Measurements from ENCODE around the gene ARHGEF37. TPM values are rescaled to one million over a fixed set of nuclear protein-coding genes. Genes with fewer than 3 reads are reported as not detected.
A peak's percentile ranks its signal among the peaks of the same experiment; 100 is the strongest.

Gene ARHGEF37
- total RNA-seq, 1 experiment from 2014 or later = 16.1 TPM

GRCh38 chr5:149652697-149653096, 71.4 kb downstream of the ARHGEF37 start:
- H3K27me3 Mint-ChIP-seq (ENCODE audit: unreplicated experiment) = peaks cover 39% of the 10 kb centered on the region
- CTCF ChIA-PET = no interaction called here
- H3K4me1 Mint-ChIP-seq (ENCODE audit: low read depth, unreplicated experiment) = no peaks in the 10 kb centered on the region
- no TSS peak for BruUV-seq (replicated peaks)
- H3K9me3 Mint-ChIP-seq (ENCODE audit: low read depth, unreplicated experiment) = no peaks in the 10 kb centered on the region
- DNase-seq = no peak
- TF ChIP-seq CTCF (IDR thresholded peaks at IDR 0.05; ENCODE audit: unreplicated experiment) = no peak
- no peak overlapping the region for H3K4me3 Mint-ChIP-seq (ENCODE audit: low read depth, unreplicated experiment)
- intact Hi-C loops (cut with micrococcal nuclease; ENCODE audit: unreplicated experiment) = no loop called here
- peaks cover 10% of the 10 kb centered on the region for H3K36me3 Mint-ChIP-seq (ENCODE audit: insufficient read depth, unreplicated experiment)
- H3K27ac Mint-ChIP-seq (ENCODE audit: unreplicated experiment) = no peak overlapping the region

- H3K36me3 Mint-ChIP-seq (ENCODE audit: insufficient read depth, unreplicated experiment) = peaks cover 4% of the 10 kb centered on the region
- H3K27me3 Mint-ChIP-seq (ENCODE audit: unreplicated experiment) = peaks cover 43% of the 10 kb centered on the region
- no peak overlapping the region for H3K4me3 Mint-ChIP-seq (ENCODE audit: low read depth, unreplicated experiment)
- intact Hi-C loops (cut with micrococcal nuclease; ENCODE audit: unreplicated experiment) = no loop called here
- H3K9me3 Mint-ChIP-seq (ENCODE audit: low read depth, unreplicated experiment) = no peaks in the 10 kb centered on the region
- no peak overlapping the region for H3K27ac Mint-ChIP-seq (ENCODE audit: unreplicated experiment)
- no peak for TF ChIP-seq CTCF (IDR thresholded peaks at IDR 0.05; ENCODE audit: unreplicated experiment)
- H3K4me1 Mint-ChIP-seq (ENCODE audit: low read depth, unreplicated experiment) = no peaks in the 10 kb centered on the region
- no peak for DNase-seq
- no TSS peak for BruUV-seq (replicated peaks)
- CTCF ChIA-PET = interaction anchor here (0.7 to 1.0 kb wide), 2 partner anchors 14 to 53 kb away, joined by 3 to 5 read pairs; no protein-coding TSS in a partner anchor
These were observed 72.9 kb downstream of the ARHGEF37 start for GRCh38 chr5:149654231-149654630.

- peaks cover 4% of the 10 kb centered on the region for H3K36me3 Mint-ChIP-seq (ENCODE audit: insufficient read depth, unreplicated experiment)
- DNase-seq = no peak
- intact Hi-C loops (cut with micrococcal nuclease; ENCODE audit: unreplicated experiment) = no loop called here
- no peaks in the 10 kb centered on the region for H3K9me3 Mint-ChIP-seq (ENCODE audit: low read depth, unreplicated experiment)
- CTCF ChIA-PET = interaction anchor here (0.7 kb wide), 1 partner anchor 52 kb away, joined by 3 read pairs; no protein-coding TSS in a partner anchor
- BruUV-seq (replicated peaks) = no TSS peak
- no peak overlapping the region for H3K4me3 Mint-ChIP-seq (ENCODE audit: low read depth, unreplicated experiment)
- H3K4me1 Mint-ChIP-seq (ENCODE audit: low read depth, unreplicated experiment) = no peaks in the 10 kb centered on the region
- H3K27ac Mint-ChIP-seq (ENCODE audit: unreplicated experiment) = no peak overlapping the region
- H3K27me3 Mint-ChIP-seq (ENCODE audit: unreplicated experiment) = peaks cover 43% of the 10 kb centered on the region
- TF ChIP-seq CTCF (IDR thresholded peaks at IDR 0.05; ENCODE audit: unreplicated experiment) = no peak
These were observed 73.7 kb downstream of the ARHGEF37 start for GRCh38 chr5:149654883-149655505.

- intact Hi-C loops (cut with micrococcal nuclease; ENCODE audit: unreplicated experiment) = loop anchor here (1.0 kb wide), 1 partner anchor 172 kb away; no protein-coding TSS in a partner anchor
- CTCF ChIA-PET = interaction anchor here (0.7 to 1.7 kb wide), 11 partner anchors 11 to 171 kb away, joined by 3 to 11 read pairs (median 4); no protein-coding TSS in a partner anchor
- peak; percentile 71 for DNase-seq
- peak; percentile 89 for TF ChIP-seq CTCF (IDR thresholded peaks at IDR 0.05; ENCODE audit: unreplicated experiment)
- no peaks in the 10 kb centered on the region for H3K4me1 Mint-ChIP-seq (ENCODE audit: low read depth, unreplicated experiment)
- H3K27ac Mint-ChIP-seq (ENCODE audit: unreplicated experiment) = no peak overlapping the region
- H3K4me3 Mint-ChIP-seq (ENCODE audit: low read depth, unreplicated experiment) = no peak overlapping the region
- H3K9me3 Mint-ChIP-seq (ENCODE audit: low read depth, unreplicated experiment) = no peaks in the 10 kb centered on the region
- H3K27me3 Mint-ChIP-seq (ENCODE audit: unreplicated experiment) = peaks cover 39% of the 10 kb centered on the region
- H3K36me3 Mint-ChIP-seq (ENCODE audit: insufficient read depth, unreplicated experiment) = peaks cover 2% of the 10 kb centered on the region
- BruUV-seq (replicated peaks) = no TSS peak
These were observed 75.4 kb downstream of the ARHGEF37 start for GRCh38 chr5:149656576-149657182.

Data from Calu3 (cell line).